GM21529 (cell line): Measurements from ENCODE around the gene SCAI.
"Not testable (repeated sequence)": the region's sequence is repeated elsewhere in the genome, so short reads cannot be mapped to it uniquely, and the experiment has no call there.

Source experiments
- ATAC-seq: cut with Tn5 transposase; IDR thresholded peaks from one replicate; pipeline ENCODE4 v1.9.1; 2021; ENCODE audit not compliant: unreplicated experiment

SCAI gene

DNA sequence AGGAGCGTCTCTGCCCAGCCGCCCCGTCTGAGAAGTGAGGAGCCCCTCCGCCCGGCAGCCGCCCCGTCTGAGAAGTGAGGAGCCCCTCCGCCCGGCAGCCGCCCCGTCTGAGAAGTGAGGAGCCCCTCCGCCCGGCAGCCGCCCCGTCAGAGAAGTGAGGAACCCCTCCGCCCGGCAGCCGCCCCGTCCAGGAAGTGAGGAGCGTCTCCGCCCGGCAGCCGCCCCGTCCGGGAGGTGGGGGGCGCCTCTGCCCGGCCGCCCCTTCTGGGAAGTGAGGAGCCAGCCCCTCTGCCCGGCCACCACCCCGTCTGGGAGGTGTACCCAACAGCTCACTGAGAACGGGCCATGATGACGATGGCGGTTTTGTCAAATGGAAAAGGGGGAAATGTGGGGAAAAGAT lies 34.8 kb downstream of the SCAI start:
- ATAC-seq: not testable (repeated sequence)

DNA sequence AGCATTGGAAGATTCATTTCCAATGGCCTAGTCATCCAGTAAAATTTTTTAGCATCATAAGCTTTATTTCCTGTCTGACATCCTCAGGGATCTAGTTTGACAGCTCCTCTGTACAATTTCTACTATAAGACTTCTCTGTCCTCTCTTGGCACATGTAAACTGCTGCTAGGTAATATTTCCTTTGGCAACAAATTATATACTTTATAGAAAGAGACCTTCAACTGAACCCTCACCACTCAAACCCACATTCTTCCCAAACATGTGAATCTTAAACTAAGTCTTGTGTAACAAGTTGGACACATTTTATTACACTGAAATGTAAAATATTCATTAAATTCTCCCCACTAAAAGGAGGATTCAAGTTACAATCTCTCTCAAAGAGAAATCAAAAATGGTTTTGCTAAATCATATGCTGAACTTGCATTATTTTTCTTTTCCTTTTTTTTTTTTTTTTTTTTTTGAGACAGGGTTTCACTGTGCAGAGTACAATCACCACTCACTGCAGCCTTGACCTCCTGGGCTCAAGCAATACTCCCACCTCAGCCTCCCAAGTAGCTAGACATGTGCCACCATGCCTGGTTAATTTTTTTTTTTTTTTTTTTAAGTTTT lies 36.9 kb downstream of the SCAI start:
- ATAC-seq: no peak

DNA sequence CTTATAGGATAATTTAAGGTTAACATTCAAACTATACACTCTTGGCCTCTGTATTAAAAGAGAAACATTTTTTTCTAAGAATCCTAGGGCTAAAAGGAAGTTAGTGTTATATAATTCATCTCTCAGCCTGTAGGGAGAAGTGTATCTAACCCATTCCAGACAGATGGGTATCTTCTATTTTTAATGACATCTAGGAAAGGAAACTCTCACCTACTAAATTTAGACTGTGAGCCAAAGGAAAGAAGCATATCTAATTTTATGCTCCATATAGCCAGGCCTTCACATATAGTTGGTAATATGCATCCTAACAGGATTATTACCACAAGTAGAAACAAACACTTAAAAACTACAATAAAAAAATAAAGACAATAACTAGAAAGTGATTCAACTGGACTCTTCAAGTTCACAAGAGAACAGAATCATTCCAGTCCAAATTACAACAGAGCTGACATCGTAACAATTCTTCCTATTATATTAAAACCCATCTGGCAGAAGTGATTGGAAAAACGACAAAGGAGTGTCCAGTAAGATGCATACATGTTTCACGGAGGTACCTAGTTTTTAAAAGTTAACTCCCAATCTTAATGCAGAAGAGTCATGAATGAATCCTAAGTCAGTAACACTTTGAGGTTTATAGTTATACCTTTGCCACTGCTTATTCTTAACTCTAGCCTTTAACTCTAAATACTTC lies 39.4 kb downstream of the SCAI start:
- ATAC-seq: no peak

DNA sequence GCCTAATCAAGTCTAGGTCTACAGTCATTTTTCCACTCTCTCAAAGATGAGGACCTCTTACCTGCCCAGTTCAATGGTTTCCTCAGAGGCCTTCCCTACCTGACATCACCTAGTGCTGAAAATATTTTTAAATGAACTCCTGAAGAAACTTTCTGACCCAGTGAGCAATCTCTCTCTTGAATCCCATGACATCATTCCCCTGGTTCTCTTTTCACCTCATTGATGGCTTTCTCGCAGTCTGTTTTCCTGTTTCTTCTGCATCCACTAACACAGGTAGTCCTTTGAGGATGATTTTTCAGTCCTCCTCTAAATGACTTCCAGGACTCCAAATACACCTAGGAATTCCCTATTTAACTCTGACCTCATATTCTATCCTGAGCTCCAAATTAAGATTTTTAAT lies 40.3 kb downstream of the SCAI start:
- no peak for ATAC-seq

DNA sequence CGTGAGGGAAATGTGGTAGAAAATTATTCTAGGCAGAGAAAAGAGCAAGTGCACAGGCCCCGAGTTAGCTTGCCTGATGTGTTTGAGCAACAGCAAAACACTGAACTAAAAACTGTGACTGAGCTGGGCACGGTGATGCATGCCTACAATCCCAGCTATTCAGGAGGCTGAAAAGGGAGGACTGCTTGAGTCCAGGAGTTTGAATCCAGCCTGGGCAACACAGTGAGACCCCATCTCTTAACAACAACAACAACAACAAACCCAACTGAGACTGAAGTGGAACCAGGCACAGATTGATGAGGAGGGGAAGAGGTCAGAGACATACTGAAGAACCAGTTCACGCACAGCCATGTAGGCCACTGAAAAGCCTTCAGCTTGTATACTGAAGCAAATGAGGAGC lies 42.5 kb downstream of the SCAI start:
- ATAC-seq: no peak

DNA sequence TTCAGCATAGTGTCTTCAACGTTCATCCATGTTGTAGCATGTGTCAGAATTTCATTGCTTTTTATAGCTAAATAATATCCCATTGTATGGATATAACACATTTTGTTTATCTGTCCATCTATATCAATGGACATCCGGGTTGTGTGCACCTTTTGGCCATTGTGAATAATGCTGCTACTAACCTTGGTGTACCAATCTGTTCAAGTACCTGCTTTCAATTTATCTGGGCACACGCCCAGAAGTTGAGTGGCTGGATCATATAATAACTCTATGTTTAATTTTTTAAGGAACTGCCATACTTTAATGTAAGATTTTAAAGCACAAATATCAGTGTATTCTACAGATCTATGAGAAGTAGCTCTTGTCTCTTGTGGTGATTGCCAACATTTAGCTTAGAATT lies 43.5 kb downstream of the SCAI start:
- no peak for ATAC-seq

DNA sequence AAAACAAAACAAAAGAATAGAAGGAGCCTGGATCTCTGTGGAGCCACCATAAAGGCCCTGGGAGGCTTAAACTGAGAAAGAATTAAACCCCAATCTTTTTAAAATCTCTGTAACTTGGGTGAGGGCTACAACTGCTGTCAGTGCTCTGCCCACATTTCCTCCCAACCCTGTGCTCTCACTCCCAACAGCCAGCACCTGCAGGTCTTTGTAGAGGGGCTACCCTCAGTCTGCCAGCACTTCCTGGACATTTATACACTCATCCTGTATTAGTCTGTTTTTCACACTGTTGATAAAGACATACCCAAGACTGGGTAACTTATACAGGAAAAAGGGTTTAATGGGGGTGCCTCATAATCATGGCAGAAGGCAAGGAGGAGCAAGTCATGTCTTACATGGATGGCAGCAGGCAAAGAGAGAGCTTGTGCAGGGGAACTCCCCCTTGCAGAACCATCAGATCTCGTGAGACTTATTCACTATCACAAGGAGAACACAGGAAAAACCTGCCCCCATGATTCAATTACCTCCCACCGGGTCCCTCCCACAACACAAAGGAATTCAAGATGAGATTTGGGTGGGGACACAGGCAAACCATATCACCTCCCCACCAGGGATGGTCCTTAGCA lies 47.4 kb downstream of the SCAI start:
- ATAC-seq: no peak

DNA sequence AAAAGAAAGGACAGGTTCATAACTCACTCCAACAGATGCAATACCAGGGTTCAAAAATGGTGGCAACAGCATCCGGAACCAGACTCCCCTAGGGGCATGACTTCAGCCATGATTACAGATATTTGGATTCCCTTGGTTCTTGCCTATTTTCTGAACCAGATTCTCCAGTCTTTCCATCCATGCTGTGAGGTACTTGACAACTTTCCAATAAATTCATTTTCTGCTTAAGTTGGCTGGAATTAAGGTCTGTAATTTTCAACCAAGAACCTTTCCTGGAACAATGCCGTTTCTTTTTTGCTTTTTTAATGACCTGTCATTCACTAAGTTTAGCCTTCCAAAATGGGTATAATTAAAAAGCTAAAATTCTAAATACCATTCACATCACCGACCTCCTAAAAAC lies 52.2 kb downstream of the SCAI start:
- no peak for ATAC-seq

DNA sequence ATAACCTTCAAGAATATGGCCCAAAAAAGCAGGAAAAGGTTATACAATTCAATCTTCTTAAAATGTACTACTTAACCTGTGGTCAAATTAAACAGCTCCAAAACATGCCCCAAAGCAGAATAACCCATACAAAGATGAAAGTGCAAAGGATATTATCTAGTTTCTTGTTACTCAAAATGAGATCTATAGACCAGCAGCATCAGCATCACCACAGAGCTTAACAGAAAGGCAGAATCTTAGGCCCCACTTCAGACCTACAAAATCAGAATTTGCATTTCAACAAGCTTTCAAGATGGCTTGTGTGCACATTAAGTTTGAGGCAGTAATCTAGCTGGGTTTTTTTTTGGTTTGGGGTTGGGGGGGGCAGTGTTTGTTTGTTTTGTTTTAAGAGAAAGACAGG lies 54.0 kb downstream of the SCAI start:
- no peak for ATAC-seq

DNA sequence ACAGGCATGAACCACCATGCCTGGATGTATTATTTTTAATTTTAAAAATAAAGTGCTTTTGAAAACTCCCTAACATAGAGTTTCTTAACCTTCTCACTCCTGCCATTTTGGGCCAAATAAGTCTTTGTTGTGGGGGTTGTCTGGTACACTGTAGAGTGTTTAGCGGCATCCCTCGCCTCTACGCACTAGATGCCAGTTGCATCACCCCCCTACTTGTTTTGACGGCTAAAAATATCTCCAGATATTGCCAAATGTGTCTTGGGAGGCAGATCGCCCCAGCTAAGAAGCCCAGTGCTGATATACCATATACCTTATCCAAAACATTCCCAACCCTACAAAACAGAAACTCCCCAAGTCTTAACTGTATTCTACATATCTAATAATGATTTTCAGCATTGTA lies 54.6 kb downstream of the SCAI start:
- no peak for ATAC-seq

DNA sequence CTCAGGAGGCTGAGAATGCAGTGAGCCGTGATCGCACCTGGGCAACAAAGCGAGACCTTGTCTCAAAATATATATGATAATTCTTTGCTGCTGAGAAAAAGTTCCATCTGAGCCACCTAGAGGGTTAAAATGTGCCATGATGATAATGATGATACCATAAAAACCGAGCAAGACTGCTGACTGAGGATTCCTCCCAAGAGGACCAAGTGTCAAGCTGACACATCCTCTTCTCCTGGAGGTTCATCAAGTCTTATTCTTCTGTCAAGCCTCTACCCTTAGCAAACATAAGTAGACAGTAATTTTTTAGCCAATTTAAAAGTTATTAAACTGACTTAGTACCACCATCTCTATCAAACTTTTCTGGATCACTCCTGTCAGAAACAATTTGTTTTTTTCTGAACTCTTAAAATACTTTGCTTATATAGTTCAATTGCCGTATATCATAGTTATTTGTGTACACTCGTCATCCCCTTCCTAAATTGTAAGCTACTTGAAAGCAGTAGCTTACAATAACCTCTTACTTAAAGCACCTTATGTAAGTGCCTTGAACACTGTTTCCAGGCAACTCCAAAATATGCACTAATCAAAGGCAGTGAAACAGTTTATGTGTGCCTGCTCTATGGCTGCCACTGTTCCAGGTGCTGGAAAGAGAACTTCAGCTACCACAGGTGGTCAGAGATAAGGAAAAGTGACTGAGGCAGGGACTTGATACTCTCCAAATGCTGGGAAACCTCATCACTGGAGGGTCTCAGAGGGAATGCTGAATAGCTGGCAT lies 57.4 kb downstream of the SCAI start:
- ATAC-seq: no peak

DNA sequence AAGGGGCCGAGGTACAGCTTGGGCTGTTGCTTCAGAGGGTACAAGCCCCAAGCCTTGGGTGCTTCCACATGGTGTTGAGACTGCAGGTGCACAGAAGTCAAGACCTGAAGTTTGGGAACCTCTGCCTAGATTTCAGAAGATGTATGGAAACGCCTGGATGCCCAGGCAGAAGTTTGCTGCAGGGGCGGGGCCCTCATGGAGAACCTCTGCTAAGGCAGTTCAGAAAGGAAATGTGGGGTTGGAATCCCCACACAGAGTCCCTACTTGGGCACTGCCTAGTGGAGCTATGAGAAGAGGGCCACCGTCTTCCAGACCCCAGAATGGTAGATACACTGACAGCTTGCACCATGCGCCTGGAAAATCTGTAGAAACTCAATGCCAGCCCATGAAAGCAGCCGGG lies 61.1 kb downstream of the SCAI start:
- ATAC-seq: not testable (repeated sequence)

DNA sequence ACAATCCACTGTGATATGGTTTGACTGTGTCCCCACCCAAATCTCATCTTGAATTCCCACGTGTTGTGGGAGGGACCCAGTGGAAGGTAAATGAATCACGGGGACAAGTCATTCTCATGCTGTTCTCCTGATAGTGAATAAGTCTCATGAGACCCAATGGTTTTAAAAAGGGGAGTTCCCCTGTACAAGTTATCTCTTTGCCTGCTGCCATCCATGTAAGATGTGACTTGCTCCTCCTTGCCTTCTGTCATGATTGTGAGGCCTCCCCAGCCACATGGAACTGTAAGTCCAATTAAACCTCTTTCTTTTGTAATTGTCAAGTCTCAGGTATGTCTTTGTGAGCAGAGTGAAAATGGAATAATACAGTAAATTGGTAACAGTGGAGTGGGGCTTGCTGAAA lies 62.5 kb downstream of the SCAI start:
- ATAC-seq: not testable (repeated sequence)

DNA sequence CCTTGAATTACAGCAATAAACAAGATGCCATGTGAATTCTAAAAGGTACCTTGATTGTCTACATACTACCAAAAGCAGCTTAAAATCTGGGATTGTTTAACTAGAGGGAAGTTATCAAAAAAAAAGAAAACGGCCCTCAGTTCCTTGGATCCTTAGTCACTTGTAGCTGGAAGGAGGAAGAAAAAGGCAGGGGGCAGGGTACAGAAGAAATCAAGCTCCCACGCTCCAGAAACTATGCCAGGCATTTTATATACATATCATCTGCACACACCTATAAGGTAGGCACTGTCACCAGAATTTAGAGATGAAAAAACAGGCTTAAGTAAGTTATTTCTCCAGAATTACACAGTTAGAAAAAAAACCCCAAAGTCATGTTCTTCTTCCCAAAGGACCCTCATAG lies 63.4 kb downstream of the SCAI start:
- no peak for ATAC-seq

DNA sequence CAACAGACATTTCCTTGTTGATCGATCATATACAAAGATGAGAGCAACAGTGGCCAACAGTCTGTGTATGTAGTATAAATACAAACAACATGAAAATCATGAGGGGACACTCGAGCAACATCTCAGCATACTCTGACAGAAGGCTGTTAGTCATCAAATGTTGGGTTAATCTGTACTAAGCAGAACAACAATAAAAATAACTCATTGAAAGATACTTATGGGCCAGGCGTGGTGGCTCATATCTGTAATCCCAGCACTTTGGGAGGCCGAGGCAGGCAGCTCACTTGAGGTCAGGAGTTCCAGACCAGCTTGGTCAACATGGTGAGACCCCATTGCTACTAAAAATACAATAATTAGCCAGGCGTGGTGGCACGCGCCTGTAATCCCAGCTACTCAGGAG lies 67.3 kb downstream of the SCAI start:
- ATAC-seq: no peak

DNA sequence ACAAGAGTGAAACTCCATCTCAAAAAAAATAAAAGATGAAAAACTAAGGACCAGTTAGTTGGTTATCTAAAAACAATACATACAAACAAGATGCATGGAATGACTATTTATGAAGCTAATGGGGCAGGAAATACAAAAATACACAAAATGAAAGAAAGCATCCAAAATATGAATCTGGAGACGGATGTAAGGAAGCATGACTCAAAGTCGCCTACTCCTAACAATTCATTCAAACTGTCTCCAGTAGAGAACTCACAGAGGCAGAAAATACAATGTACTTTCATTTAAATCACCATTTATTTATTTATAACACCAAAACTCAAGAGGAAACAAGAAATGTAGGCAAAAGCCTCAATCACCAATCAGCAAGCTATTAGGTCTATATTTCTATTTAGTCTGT lies 68.4 kb downstream of the SCAI start:
- ATAC-seq: no peak

DNA sequence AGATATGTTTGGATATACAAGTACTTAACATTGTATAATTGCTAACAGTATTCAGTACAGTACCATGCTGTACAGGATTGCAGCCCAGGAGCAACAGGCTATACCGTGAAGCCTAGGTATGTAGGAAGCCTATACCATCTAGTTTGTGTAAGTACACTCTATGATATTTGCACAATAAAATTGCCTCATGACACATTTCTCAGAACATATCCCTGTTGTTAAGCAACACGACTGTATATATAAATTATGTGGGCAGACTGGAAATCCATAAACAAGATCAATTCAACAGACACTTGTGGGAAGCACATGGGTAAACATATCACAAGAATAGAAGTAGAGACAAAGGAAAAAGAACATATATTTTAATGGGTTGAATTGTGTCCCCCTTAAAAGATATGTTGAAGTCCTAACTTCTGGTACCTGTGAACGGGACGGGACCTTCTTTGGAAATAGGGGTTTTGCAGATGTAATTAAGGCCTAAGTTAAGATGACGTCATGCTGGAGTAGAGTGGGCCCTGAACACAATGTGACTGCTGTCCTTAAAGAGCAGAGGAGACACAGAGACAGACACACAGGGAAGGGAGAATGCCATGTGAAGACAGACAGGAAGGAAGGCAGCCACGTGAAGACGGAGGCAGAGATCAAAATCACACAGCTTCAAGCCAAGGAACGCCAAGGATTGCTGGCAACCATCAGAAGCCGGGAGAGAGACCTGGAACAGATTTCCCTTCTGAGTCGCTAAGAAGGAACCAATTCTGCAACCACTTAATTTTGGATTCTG lies 76.3 kb downstream of the SCAI start:
- no peak for ATAC-seq

DNA sequence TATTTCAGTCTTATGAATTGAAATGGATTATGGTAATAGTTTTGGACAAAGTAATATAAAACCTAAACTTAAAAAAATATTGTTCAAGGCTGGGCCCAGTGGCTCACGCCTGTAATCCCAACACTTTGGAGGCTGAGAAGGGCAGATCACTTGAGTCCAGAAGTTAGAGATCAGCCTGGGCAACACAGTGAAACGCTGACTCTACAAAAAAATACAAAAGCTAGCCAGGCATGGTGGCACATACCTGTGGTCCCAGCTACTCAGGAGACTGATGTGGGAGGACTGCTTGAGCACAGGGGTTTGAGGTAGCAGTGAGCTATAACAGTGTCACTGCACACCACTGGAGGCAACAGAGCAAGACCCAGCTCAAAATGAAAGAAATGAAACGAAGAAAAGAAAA lies 81.9 kb downstream of the SCAI start:
- no peak for ATAC-seq

DNA sequence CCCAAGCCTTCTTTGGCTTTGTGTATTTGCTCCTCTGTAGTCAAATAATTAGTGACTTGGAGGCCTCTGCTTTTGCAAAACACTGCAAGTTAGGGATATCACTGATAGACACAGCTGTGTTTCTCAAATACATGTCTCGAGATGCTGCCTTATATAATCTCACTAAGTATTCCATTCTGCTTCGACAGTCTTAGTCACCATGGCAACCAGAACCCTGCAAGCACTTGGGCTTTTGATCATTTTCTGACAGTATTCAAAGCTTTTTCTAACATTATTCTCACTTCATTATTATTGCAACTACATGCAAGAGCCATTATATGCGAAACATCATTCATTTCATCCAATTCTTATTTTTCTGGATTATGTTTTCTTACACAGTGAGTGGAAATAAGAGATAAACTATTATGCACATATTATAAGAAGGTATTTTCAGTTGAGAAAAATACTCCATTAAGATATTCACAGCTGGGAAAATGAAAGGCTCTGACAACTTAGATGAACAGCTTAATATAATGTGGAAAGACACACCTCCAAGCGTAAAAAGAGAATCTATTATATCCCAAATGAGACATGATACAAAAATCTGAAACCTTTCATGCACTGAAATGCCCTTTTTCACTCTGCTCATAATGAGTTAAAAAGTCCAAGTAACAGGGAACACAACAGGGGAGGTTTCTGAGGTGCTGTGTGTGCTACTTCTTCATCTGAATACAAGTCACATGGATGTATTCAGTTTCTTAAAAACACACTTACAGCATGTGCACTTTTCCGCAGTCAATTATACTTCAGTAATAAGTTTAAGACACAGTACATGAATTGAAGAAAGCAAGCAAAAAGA lies 93.9 kb downstream of the SCAI start:
- ATAC-seq: no peak

DNA sequence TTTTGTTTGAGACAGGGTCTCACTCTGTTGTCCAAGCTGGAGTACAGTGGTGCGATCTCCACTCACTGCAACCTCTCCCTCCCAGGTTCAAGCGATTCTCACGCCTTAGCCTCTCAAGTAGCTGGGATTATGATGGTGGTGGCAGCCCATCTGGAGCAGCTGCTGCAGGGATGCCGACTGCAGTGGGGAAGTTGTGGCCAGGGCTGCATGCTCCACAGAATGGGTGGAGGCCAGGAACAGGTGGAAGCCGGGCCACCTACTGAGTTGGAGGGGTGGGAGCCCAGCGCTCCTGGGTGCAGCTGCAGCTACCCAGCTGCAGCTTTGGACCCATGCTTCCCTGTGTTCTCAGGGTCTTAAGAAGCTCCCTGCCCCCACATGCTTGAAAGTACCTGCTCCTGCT lies 99.7 kb downstream of the SCAI start:
- no peak for ATAC-seq
